Measurements from ENCODE around the gene RABGGTA. TPM values are rescaled to one million over a fixed set of nuclear protein-coding genes. Genes with fewer than 3 reads are reported as not detected.

Gene RABGGTA
- total RNA-seq, 1 donor from 2014 or later = 54.9 TPM

DNA sequence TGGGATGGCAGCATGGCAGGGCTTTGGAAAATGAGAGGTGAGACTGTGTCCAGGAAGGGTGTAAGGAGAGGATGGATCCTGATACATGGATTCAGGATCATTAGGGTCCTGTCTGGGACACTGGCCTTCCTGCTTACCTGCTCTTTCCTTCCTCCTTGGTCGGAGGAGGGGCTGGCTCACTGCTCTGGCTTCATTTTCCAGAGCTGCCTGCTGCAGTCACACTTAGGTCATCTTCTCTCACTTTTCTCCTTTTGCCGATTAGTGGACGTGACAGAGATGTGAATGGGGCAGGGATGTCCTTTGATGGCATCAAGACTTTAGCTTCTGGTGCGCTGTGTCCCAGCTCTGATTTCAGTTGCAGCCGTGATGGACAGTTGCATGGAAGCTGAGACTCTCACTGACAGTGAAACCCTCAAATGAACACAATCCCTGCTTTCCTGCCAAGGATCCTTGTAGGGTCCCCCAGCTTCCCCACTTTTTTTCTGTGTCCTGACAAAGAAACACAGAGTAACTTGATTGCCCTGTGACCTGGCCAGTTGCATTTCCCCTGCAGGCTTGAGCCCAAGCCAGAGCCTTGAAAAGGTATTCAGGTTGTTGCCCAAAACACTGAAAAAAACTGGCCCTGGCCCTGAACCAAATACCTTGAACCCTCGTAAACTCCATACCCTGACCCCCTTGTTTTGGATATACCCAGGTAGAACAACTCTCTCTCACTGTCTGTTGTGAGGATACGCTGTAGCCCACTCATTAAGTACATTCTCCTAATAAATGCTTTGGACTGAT is 37.1 kb upstream of the RABGGTA start:
- Histone ChIP-seq H3K4me1 (peaks cover 8 to 14% of the 10 kb centered on the region in 2 donors), H3K27me3 (no peaks in the 10 kb centered on the region), H3K27ac (no peak overlapping the region), H3K9me3 (no peaks in the 10 kb centered on the region), H3K36me3 (peaks cover 33 to 36% of the 10 kb centered on the region in 2 donors), H3K4me3 (no peak overlapping the region)
- no peak for DNase-seq (ENCODE audit: low spot score in 2 of 2)
- TF ChIP-seq, protein P1, sequence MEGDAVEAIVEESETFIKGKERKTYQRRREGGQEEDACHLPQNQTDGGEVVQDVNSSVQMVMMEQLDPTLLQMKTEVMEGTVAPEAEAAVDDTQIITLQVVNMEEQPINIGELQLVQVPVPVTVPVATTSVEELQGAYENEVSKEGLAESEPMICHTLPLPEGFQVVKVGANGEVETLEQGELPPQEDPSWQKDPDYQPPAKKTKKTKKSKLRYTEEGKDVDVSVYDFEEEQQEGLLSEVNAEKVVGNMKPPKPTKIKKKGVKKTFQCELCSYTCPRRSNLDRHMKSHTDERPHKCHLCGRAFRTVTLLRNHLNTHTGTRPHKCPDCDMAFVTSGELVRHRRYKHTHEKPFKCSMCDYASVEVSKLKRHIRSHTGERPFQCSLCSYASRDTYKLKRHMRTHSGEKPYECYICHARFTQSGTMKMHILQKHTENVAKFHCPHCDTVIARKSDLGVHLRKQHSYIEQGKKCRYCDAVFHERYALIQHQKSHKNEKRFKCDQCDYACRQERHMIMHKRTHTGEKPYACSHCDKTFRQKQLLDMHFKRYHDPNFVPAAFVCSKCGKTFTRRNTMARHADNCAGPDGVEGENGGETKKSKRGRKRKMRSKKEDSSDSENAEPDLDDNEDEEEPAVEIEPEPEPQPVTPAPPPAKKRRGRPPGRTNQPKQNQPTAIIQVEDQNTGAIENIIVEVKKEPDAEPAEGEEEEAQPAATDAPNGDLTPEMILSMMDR (IDR thresholded peaks at IDR 0.05) = peak in 2 of 3 experiments; percentile 3 to 5
- intact Hi-C loops (cut with DNase I) = loop anchor here (2.0 kb wide), 1 partner anchor 66 kb away; the partner anchor contains the start of gene TINF2

DNA sequence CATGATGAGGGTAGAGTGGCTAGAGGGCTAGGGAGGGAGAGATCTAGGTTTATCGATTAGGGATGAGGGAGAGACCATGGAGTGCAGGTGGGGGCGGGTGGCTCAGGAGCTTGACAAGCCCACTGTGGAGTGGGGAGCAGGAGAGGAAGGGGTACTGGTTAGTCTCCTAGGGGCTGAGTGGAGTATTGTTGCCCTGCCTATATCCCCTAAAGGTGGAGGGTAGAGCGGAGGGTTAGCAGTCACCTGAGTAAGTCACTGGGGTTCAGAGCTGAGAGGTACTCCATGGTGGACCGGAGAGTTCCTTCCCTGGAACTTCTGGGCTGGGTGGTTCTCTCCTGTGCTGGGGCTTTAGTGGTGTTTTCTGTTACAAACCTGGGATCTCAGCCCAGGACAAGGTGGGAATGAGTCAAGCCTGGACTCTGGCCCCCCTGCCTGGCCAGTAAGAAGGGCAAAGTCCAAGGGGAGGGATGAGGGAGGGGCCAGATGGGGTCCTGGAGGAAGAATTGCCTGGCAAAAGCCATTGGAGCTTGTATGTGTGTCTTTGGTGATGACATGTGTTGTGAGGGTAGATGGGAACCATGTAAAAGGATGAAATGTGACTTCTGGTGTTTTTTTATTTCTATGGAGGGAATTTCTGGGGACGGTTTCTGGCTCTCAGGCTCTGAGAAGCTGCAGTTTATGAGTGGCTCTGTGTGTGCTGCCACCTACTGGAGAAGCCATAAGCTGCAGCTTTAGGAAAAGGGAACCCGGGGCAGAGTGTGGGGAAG is 36.4 kb upstream of the RABGGTA start, which contains the start of gene CIDEB:
CIDEB (minus strand) TSS at position 403 of the 767 bp plus-strand sequence; CDS start at position 284, 119 bp downstream.
- H3K9me3 ChIP-seq = no peaks in the 10 kb centered on the region
- H3K36me3 ChIP-seq = peaks cover 41 to 44% of the 10 kb centered on the region in 2 donors
- H3K27me3 ChIP-seq = no peaks in the 10 kb centered on the region
- no peak for DNase-seq (ENCODE audit: low spot score in 2 of 2)
- H3K27ac ChIP-seq = no peak within 1 kb of the TSS
- peaks cover 8 to 14% of the 10 kb centered on the region in 2 donors for H3K4me1 ChIP-seq
- TF ChIP-seq, protein P1 (IDR thresholded peaks at IDR 0.05) = peak; percentile 56 to 88 (median 86)
- intact Hi-C loops (cut with DNase I) = loop anchor here (2.0 kb wide), 1 partner anchor 65 kb away; the partner anchor contains the start of gene TINF2
- H3K4me3 ChIP-seq = no peak within 1 kb of the TSS

DNA sequence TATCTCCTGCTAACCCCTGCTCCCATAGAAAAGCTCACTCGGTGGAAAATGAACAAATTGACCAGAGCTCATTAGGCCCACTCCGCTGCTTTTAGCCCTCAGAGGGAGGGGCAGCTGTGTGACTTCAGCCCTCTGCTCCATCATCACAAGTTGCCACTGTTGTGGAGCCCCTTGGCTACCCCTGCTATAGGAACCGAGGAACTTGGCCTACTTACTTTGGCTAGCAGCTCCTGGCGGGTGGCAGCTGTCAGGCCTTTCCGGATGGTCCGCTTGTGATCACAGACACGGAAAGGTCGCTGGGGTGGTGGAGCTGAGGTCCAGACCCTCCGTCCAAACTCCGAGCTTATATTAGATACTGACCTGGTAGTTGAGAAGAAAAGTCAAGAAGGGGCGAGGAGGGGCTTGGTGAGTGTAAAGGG is 35.8 kb upstream of the RABGGTA start:
- peaks cover 8 to 14% of the 10 kb centered on the region in 2 donors for H3K4me1 ChIP-seq
- H3K4me3 ChIP-seq = no peak overlapping the region
- H3K9me3 ChIP-seq = no peaks in the 10 kb centered on the region
- H3K36me3 ChIP-seq = peaks cover 47 to 50% of the 10 kb centered on the region in 2 donors
- TF ChIP-seq, protein P1 (IDR thresholded peaks at IDR 0.05) = no peak
- intact Hi-C loops (cut with DNase I) = no loop called here
- no peak overlapping the region for H3K27ac ChIP-seq
- no peaks in the 10 kb centered on the region for H3K27me3 ChIP-seq
- DNase-seq (ENCODE audit: low spot score in 2 of 2) = no peak

DNA sequence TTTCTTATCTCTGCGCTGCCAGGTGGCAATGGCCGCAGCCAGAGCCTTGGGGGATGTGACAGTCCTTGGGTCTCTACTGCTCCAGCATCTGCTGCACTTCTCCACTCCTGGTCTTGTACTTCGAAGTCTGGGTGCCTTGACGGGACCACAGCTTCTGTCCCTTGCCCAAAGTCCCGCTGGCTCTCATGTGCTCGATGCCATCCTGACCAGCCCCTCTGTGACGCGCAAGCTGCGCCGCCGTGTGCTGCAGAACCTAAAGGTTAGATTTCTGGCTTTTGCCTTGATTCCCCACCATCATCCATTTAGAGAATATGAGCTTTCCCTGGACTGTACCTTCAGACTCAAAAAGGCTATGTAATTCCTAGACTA is 32.6 kb upstream of the RABGGTA start:
- intact Hi-C loops (cut with DNase I) = no loop called here
- Histone ChIP-seq H3K4me3 (no peak overlapping the region), H3K27me3 (no peaks in the 10 kb centered on the region), H3K27ac (no peak overlapping the region), H3K36me3 (peaks cover 54 to 56% of the 10 kb centered on the region in 2 donors), H3K4me1 (peaks cover 3 to 12% of the 10 kb centered on the region in 2 donors), H3K9me3 (no peaks in the 10 kb centered on the region)
- TF ChIP-seq, protein P1 (IDR thresholded peaks at IDR 0.05) = no peak
- DNase-seq (ENCODE audit: low spot score in 2 of 2) = no peak

DNA sequence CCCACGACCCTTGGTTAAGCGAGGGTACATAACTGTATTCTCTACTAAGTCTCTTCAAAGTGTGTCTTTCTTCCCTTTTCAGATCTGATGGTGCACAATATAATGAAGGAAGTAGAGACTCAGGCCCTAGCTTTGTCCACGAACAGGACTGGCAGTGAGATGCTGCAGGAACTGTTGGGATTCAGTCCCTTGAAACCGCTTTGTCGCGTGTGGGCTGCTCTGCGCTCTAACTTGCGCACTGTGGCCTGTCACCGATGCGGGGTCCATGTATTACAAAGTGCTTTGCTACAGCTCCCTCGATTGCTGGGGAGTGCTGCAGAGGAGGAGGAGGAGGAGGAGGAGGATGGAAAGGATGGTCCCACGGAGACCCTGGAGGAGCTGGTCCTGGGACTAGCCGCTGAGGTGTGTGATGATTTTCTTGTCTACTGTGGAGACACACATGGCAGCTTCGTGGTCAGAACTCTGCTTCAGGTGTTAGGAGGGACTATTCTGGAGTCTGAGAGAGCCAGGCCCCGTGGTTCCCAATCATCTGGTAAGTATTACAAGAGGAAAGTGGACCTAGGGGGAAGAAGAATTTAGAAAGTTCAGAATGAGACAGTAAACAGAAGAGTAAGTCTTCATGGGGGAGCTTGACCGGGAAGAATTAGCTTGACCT is 29.1 kb upstream of the RABGGTA start:
- intact Hi-C loops (cut with DNase I) = loop anchor here (1.0 kb wide), 1 partner anchor 11 kb away; the partner anchor contains the start of gene LTB4R
- H3K36me3 ChIP-seq = peaks cover 49 to 50% of the 10 kb centered on the region in 2 donors
- H3K27me3 ChIP-seq = no peaks in the 10 kb centered on the region
- H3K27ac ChIP-seq = peak overlapping the region in 1 of 2 donors; percentile 67
- H3K4me1 ChIP-seq = peaks cover 3 to 12% of the 10 kb centered on the region in 2 donors
- DNase-seq (ENCODE audit: low spot score in 2 of 2) = no peak
- H3K4me3 ChIP-seq = peak overlapping the region; percentile 51 to 84
- H3K9me3 ChIP-seq = no peaks in the 10 kb centered on the region
- TF ChIP-seq, protein P1 (IDR thresholded peaks at IDR 0.05) = no peak
